HG03575 (cell line): ENCODE data around the gene CDYL.

Source experiments
- ATAC-seq: cut with Tn5 transposase; IDR thresholded peaks from one replicate; pipeline ENCODE4 v1.9.1; 2021; ENCODE audit not compliant: unreplicated experiment, insufficient number of reproducible peaks, low FRiP score; ENCODE audit errors: extremely low read depth

CDYL gene

GRCh38 chr6:4799912-4800311 lies 23.7 kb downstream of the CDYL start:
- ATAC-seq: no peak

DNA sequence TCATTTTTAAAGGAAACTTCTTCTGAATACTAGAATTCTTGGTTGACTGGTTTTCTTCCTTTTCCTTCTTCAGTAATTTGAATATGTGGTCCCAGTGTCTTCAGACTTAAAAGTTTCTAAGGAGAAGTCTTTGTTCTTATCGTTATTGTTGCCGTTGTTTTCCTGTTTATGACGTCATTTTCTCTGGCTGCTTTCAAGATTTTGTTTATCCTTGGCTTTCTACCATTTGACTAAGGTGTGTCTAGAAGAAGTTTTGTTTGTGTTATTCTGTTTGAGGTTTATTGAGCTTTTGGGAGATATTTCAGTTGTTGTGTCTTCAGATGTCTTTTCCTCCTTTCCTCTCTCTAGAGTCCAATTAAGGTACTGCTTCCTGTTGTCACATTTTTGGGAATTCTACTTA lies 24.5 kb downstream of the CDYL start:
- ATAC-seq: no peak

- ATAC-seq: no peak
Measured at GRCh38 chr6:4801491-4802110, 25.4 kb downstream of the CDYL start.

GRCh38 chr6:4802312-4802935 lies 26.2 kb downstream of the CDYL start:
- peak; percentile 70 for ATAC-seq

DNA sequence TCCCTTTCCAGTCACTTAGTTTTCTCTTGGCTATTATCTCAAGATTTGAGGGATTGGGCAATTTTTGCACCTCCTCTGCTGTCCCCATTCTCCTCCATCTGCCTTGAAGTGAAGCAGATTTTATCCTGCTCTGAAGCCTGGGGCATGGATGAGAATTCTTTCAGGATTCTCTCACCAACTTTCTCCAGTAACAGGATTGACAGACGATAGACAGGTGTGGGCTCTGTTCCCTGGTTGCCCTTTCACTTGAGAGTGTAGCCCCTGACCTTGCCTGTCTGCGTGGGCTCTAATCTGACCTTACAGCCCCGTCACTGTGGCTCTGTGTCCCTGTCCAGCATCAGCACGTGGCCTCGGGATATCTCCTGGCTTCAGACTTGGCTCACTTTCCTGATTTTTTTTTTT lies 27.1 kb downstream of the CDYL start:
- no peak for ATAC-seq

GRCh38 chr6:4804095-4804494 lies 27.9 kb downstream of the CDYL start:
- ATAC-seq: no peak

- no peak for ATAC-seq
Measured at GRCh38 chr6:4805553-4806336, 29.5 kb downstream of the CDYL start.

DNA sequence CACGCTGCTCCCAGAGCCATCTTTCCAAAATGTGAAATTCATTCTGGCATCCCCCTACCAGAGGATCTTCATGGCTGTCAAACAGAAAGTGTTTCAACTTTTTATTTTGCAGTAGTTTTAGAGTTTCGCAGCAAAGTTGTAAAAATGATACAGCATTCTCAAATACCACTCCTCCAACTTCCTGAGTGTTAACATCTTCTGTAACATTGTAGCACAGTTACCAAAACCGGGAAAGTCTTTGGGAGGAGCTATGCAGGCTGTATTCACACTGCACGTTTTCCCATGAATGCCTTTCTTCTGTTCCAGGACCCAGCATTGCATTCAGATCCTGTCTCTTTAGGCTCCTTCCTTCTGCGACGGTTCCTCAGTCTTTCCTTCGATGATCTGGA lies 30.1 kb downstream of the CDYL start:
- no peak for ATAC-seq

GRCh38 chr6:4806791-4807190 lies 30.6 kb downstream of the CDYL start:
- ATAC-seq: no peak

DNA sequence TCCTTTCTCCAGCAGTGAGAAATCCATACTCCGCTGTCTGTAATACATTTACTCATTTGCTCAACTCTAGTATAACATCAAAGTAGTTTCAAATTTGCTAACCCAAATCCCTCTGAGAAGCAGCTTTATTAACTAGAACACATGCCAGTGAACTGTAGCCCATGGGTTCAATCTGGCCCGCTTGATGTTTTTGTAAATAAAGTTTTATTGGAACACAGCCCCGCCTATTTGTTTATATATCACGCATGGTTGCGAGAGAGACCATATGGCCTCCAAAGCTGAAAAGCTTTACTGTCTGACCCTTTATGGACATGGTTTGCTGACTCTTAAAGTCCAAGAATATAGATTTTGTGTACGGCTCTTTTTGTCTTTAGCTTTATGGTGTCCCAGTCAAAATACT lies 32.2 kb downstream of the CDYL start:
- no peak for ATAC-seq

- ATAC-seq: no peak
Measured at GRCh38 chr6:4809999-4810918, 34.1 kb downstream of the CDYL start.

DNA sequence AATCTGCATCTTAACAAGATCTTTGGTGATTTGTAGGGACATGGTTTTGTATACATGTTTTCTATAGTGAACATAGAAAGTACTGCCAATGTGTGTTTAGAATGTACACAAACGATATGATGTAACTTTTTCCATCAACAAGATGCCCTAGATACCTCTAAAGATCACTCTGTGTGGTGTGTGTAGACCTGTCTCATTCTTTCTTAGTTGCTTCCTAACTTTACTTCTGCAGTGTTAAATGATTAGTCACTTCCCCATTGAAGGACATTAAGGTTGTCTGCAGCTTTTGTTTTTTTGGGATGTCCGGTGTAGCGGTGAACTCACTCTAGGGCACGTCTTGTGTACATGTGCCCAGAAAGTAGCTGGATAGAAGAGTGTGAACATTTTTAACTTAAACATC lies 35.9 kb downstream of the CDYL start:
- ATAC-seq: no peak

GRCh38 chr6:4813055-4813454 lies 36.9 kb downstream of the CDYL start:
- no peak for ATAC-seq

- no peak for ATAC-seq
Measured at GRCh38 chr6:4814212-4814611, 38.0 kb downstream of the CDYL start.

DNA sequence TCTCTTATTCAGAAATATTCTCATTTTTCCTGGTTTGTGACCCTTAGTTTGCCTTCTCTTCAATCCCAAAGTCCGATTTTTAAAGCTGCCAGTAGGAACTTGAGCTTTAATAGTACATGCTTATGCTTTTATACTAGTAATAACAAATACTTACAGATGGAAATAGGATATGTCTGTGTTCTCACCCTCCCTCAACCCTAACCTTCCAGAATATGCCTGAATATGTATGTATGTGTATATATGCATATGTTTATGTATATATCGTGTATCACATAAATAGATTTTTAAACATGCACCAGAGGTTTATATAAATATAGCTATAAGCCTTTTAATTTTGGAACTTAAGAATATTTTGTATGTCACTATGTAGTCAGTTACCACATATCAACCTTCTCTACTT lies 38.8 kb downstream of the CDYL start:
- ATAC-seq: no peak

- no peak for ATAC-seq
Measured at GRCh38 chr6:4815584-4815983, 39.4 kb downstream of the CDYL start.

GRCh38 chr6:4816904-4817303 lies 40.7 kb downstream of the CDYL start:
- ATAC-seq: no peak

DNA sequence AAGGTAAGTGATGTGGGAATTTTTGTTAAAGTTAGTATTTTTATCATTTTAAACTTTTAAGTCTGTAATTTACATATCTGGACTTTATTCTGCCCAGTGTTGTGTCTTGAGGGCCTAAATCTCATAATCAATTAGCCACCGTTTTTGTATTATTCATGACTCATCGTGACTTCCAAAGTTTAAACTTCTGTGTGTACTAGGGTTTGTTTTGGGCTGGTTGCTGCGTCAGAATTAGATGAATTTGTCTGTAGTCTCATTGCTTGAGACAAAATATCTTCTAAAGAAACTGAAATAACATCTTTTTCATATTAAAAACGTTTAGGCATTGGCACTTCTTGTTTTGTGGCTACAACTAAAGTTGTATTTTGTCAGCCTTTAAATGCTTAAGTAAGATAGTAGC lies 41.3 kb downstream of the CDYL start:
- ATAC-seq: no peak

- ATAC-seq: no peak
Measured at GRCh38 chr6:4818272-4818938, 42.2 kb downstream of the CDYL start.
